Kidney (tissue), 14 donors: ENCODE data around the gene TRUB2. TPM values are rescaled to one million over a fixed set of nuclear protein-coding genes. Genes with fewer than 3 reads are reported as not detected.
A peak's percentile ranks its signal among the peaks of the same experiment; 100 is the strongest.

Source experiments
- DNase-seq, 5 donors: peaks; one replicate each; pipeline ENCODE4 v3.0.0-alpha.2; 2013 to 2020
- FAIRE-seq: peaks from 2 replicates; lab custom pipeline; 2012; peaks lifted over from hg19 to GRCh38; lab: Jason Lieb, UNC
- H3K27ac ChIP-seq, 2 donors: one replicate each; pipeline ENCODE4 v1.7.0; 2013; ENCODE audit warnings: low read depth in 2 of 2, low read length in 2 of 2, inconsistent platforms in 1 of 2
- H3K27me3 ChIP-seq: one replicate; pipeline ENCODE4 v1.7.1; 2013; ENCODE audit warnings: low read length, inconsistent platforms; ENCODE audit not compliant: control insufficient read depth, insufficient read depth
- H3K36me3 ChIP-seq, 3 donors: one replicate each; pipeline versions ENCODE4 v1.7.0 to v1.7.1; 2013; ENCODE audit warnings: low read length in 3 of 3, control low read depth in 1 of 3, inconsistent platforms in 1 of 3; ENCODE audit not compliant: insufficient read depth in 3 of 3, control insufficient read depth in 2 of 3
- H3K4me1 ChIP-seq, 3 donors: one replicate each; pipeline versions ENCODE4 v1.7.0 to v1.7.1; 2013; ENCODE audit warnings: low read length in 3 of 3, inconsistent platforms in 1 of 3, low read depth in 1 of 3; ENCODE audit not compliant: control insufficient read depth in 2 of 3, insufficient read depth in 2 of 3
- H3K4me3 ChIP-seq, 3 donors: one replicate each; pipeline versions ENCODE4 v1.7.0 to v1.8.1; 2013; ENCODE audit warnings: low read length in 3 of 3, control low read depth in 1 of 3, inconsistent platforms in 1 of 3
- H3K9ac ChIP-seq, 3 donors: one replicate each; pipeline versions ENCODE4 v1.7.0 to v1.7.1; 2013; ENCODE audit warnings: low read length in 3 of 3, control low read depth in 1 of 3, inconsistent platforms in 1 of 3
- H3K9me3 ChIP-seq, 3 donors: one replicate each; pipeline versions ENCODE4 v1.7.0 to v1.7.1; 2013; ENCODE audit warnings: low read length in 3 of 3, control low read depth in 1 of 3, inconsistent platforms in 1 of 3; ENCODE audit not compliant: control insufficient read depth in 2 of 3, insufficient read depth in 1 of 3
- CTCF ChIP-seq: IDR thresholded peaks from 3 replicates; pipeline ENCODE4 v1.5.1; 2012; ENCODE audit warnings: mild to moderate bottlenecking, moderate library complexity, borderline replicate concordance; ENCODE audit not compliant: insufficient read depth; ENCODE audit errors: extremely low read depth
- intact Hi-C: fragments of 100-400 bp; cut with DNase I; formaldehyde crosslinking; loops from one replicate; pipeline ENCODE4 v1.11.1; 2022
- polyA plus RNA-seq: library from polyadenylated mRNA; stranded (reverse); fragments of 350-450 nt; fragmentation: Illumina TruSeq; extraction: RNeasy Lipid Tissue Mini Kit (QIAGEN cat#74804); gene quantifications from one replicate; pipeline ENCODE4 v1.2.3, GENCODE V29; 2014; ENCODE audit warnings: low read depth, low replicate concordance; ENCODE audit not compliant: insufficient read depth
- total RNA-seq: library from RNA; stranded (reverse); fragmentation: NEBNext Ultra II Directional; extraction: Animal tissue kit (Norgen Biotek cat#: 25700); gene quantifications from one replicate; pipeline ENCODE4 v1.2.1, GENCODE V29; 2021
- donor health status: control.
- donor health status: control.
- donor health status: control.
- donor health status: control.
- donor health status: control.
- donor health status: DM: yes; HTN: yes; CAD: no.
- donor health status: Normal renal cell carcinoma (clear cell type).

TRUB2 gene
- total and polyA plus RNA-seq, 2 donors from 2014 or later: 22.4 to 40.8 TPM

- intact Hi-C loops: no loop called here
- Histone ChIP-seq H3K9ac (no peak overlapping the region), H3K4me1 (no peaks in the 10 kb centered on the region), H3K36me3 (peaks cover 5 to 54% (median 41%) of the 10 kb centered on the region in 3 donors), H3K4me3 (no peak overlapping the region), H3K27me3 (no peaks in the 10 kb centered on the region), H3K27ac (no peak overlapping the region), H3K9me3 (no peaks in the 10 kb centered on the region)
- FAIRE-seq (no peak), DNase-seq (peak in 1 of 5 donors; percentile 51)
- TF ChIP-seq CTCF: no peak
Measured at GRCh38 chr9:128260340-128260739, 61.9 kb downstream of the TRUB2 start.

- H3K27ac ChIP-seq: no peak overlapping the region
- no peak overlapping the region for H3K4me3 ChIP-seq
- DNase-seq: peak in 1 of 5 donors; percentile 48
- intact Hi-C loops: no loop called here
- H3K9me3 ChIP-seq: no peaks in the 10 kb centered on the region
- no peaks in the 10 kb centered on the region for H3K4me1 ChIP-seq
- TF ChIP-seq CTCF: no peak
- H3K36me3 ChIP-seq: peaks cover 5 to 45% (median 34%) of the 10 kb centered on the region in 3 donors
- no peak overlapping the region for H3K9ac ChIP-seq
- FAIRE-seq: no peak
- H3K27me3 ChIP-seq: no peaks in the 10 kb centered on the region
Measured at GRCh38 chr9:128259156-128259555, 63.1 kb downstream of the TRUB2 start.

- H3K9me3 ChIP-seq: no peaks in the 10 kb centered on the region
- peak in 1 of 5 donors; percentile 42 for DNase-seq
- intact Hi-C loops: no loop called here
- no peaks in the 10 kb centered on the region for H3K4me1 ChIP-seq
- H3K27ac ChIP-seq: no peak overlapping the region
- no peak for TF ChIP-seq CTCF
- H3K27me3 ChIP-seq: no peaks in the 10 kb centered on the region
- no peak overlapping the region for H3K4me3 ChIP-seq
- no peak overlapping the region for H3K9ac ChIP-seq
- FAIRE-seq: no peak
- H3K36me3 ChIP-seq: peaks cover 5 to 45% (median 34%) of the 10 kb centered on the region in 3 donors
Measured at GRCh38 chr9:128258326-128258725, 63.9 kb downstream of the TRUB2 start.

- DNase-seq: peak in 1 of 5 donors; percentile 59
- no peak overlapping the region for H3K9ac ChIP-seq
- H3K4me1 ChIP-seq: no peaks in the 10 kb centered on the region
- no peaks in the 10 kb centered on the region for H3K27me3 ChIP-seq
- H3K4me3 ChIP-seq: no peak overlapping the region
- no peak for FAIRE-seq
- no peaks in the 10 kb centered on the region for H3K9me3 ChIP-seq
- H3K27ac ChIP-seq: no peak overlapping the region
- no peak for TF ChIP-seq CTCF
- peaks cover 5 to 43% (median 33%) of the 10 kb centered on the region in 3 donors for H3K36me3 ChIP-seq
- intact Hi-C loops: no loop called here
Measured at GRCh38 chr9:128257907-128258306, 64.3 kb downstream of the TRUB2 start.
